HepG2 (cell line): Measurements from ENCODE around the gene FOCAD. TPM values are rescaled to one million over a fixed set of nuclear protein-coding genes. Genes with fewer than 3 reads are reported as not detected.

Experiments
- ARNTL ChIP-seq: sonication (generic); formaldehyde crosslinking; IDR thresholded peaks from 2 replicates; pipeline ENCODE4 v1.4.0; 2020; ENCODE audit warnings: mild to moderate bottlenecking, missing genetic modification reagents
- BORCS8-MEF2B ChIP-seq: sonication (generic); formaldehyde crosslinking; IDR thresholded peaks from 2 replicates; pipeline ENCODE4 v1.8.0; 2022; ENCODE audit warnings: mild to moderate bottlenecking, missing genetic modification reagents
- HDAC1 ChIP-seq: sonication (generic); formaldehyde crosslinking; IDR thresholded peaks from 2 replicates; pipeline ENCODE4 v1.5.1; 2020; ENCODE audit warnings: mild to moderate bottlenecking, missing genetic modification reagents
- KLF15 ChIP-seq: sonication (generic); formaldehyde crosslinking; IDR thresholded peaks from 2 replicates; pipeline ENCODE4 v1.8.1; 2023; ENCODE audit warnings: borderline replicate concordance, mild to moderate bottlenecking, inconsistent platforms, missing genetic modification reagents, mixed read lengths
- MTA3 ChIP-seq: sonication (generic); formaldehyde crosslinking; IDR thresholded peaks from 2 replicates; pipeline ENCODE4 v1.4.0; 2020; ENCODE audit warnings: missing genetic modification reagents
- NFE2 ChIP-seq: sonication (generic); formaldehyde crosslinking; IDR thresholded peaks from 2 replicates; pipeline ENCODE4 v1.4.0; 2020; ENCODE audit warnings: missing genetic modification reagents
- NR2F1 ChIP-seq, 2 experiments: fragments of 450-650 bp in 1 of 2; formaldehyde crosslinking in 1 of 2; IDR thresholded peaks; 2 replicates each; pipeline versions ENCODE4 v1.5.0 to v1.6.1; 2016 to 2020; ENCODE audit warnings: mild to moderate bottlenecking in 1 of 2, missing compliant biosample characterization in 1 of 2, missing genetic modification reagents in 1 of 2, moderate library complexity in 1 of 2
- PHF8 ChIP-seq: sonication (generic); formaldehyde crosslinking; IDR thresholded peaks from 2 replicates; pipeline ENCODE4 v1.5.0; 2020; ENCODE audit warnings: missing genetic modification reagents
- PRMT3 ChIP-seq: sonication (generic); formaldehyde crosslinking; IDR thresholded peaks from 2 replicates; pipeline ENCODE4 v1.8.1; 2022; ENCODE audit warnings: low read depth, mild to moderate bottlenecking, moderate library complexity, missing genetic modification reagents, borderline replicate concordance
- RBFOX2 ChIP-seq: fragments of 200-400 bp; formaldehyde crosslinking; IDR thresholded peaks from 2 replicates; pipeline ENCODE4 v1.6.1; 2017; ENCODE audit warnings: low read depth, mild to moderate bottlenecking, low read length
- RFX1 ChIP-seq: fragments of 450-650 bp; IDR thresholded peaks from 2 replicates; pipeline ENCODE4 v1.6.1; 2017
- SSRP1 ChIP-seq: IDR thresholded peaks from 2 replicates; pipeline ENCODE4 v1.6.1; 2016; ENCODE audit warnings: control low read depth
- STAT5B ChIP-seq: sonication (generic); formaldehyde crosslinking; IDR thresholded peaks from 2 replicates; pipeline ENCODE4 v1.4.0; 2020; ENCODE audit warnings: missing genetic modification reagents
- ZBTB39 ChIP-seq: sonication (generic); formaldehyde crosslinking; IDR thresholded peaks from 2 replicates; pipeline ENCODE4 v1.5.0; 2020; ENCODE audit warnings: missing genetic modification reagents
- ZNF12 ChIP-seq: sonication (generic); formaldehyde crosslinking; IDR thresholded peaks from 2 replicates; pipeline ENCODE4 v1.5.0; 2020; ENCODE audit warnings: missing genetic modification reagents
- ZNF292 ChIP-seq: sonication (generic); formaldehyde crosslinking; IDR thresholded peaks from 2 replicates; pipeline ENCODE4 v1.8.1; 2022; ENCODE audit warnings: mild to moderate bottlenecking, low read depth, missing genetic modification reagents, borderline replicate concordance
- ZNF3 ChIP-seq: IDR thresholded peaks from 2 replicates; pipeline ENCODE4 v1.7.0; 2017; ENCODE audit warnings: inconsistent platforms
- ZNF329 ChIP-seq: sonication (generic); formaldehyde crosslinking; IDR thresholded peaks from 2 replicates; pipeline ENCODE4 v1.9.0; 2021; ENCODE audit warnings: low read depth, mild to moderate bottlenecking, missing genetic modification reagents
- ZNF343 ChIP-seq: sonication (generic); formaldehyde crosslinking; IDR thresholded peaks from 2 replicates; pipeline ENCODE4 v1.4.0; 2020; ENCODE audit warnings: mild to moderate bottlenecking, missing genetic modification reagents
- ZNF510 ChIP-seq: sonication (generic); formaldehyde crosslinking; IDR thresholded peaks from 2 replicates; pipeline ENCODE4 v1.4.0; 2020; ENCODE audit warnings: low read depth, mild to moderate bottlenecking, missing genetic modification reagents
- ZNF766 ChIP-seq: sonication (generic); formaldehyde crosslinking; IDR thresholded peaks from 2 replicates; pipeline ENCODE4 v1.5.0; 2020; ENCODE audit warnings: missing genetic modification reagents, borderline replicate concordance
- ZNF768 ChIP-seq: sonication (generic); formaldehyde crosslinking; IDR thresholded peaks from 2 replicates; pipeline ENCODE4 v1.4.0; 2020; ENCODE audit warnings: missing genetic modification reagents
- ZNF883 ChIP-seq: sonication (generic); formaldehyde crosslinking; IDR thresholded peaks from 2 replicates; pipeline ENCODE4 v1.5.1; 2020; ENCODE audit warnings: mild to moderate bottlenecking, missing genetic modification reagents; ENCODE audit errors: not compliant biosample characterization
- polyA plus RNA-seq, 8 experiments: library from polyadenylated mRNA; depleted of rRNA in 3 of 8; stranded (reverse) in 7 of 8; unstranded in 1 of 8; fragments of >200 nt; fragmentation: Illumina TruSeq in 4 of 8; extraction: Trizol in 4 of 8; gene quantifications; 2 replicates each; pipeline versions ENCODE4 v1.2.1 to v1.2.3, GENCODE V29; 2011 to 2016; ENCODE audit warnings: low read depth in 4 of 8, missing spikeins in 1 of 8, mixed read lengths in 1 of 8; ENCODE audit not compliant: insufficient read depth in 1 of 8
- total RNA-seq, 5 experiments: library from RNA; depleted of rRNA; stranded (reverse); fragments of >200 nt; fragmentation: Illumina TruSeq; extraction: Trizol; gene quantifications; 2 replicates each; pipeline ENCODE4 v1.2.3, GENCODE V29; 2016; ENCODE audit warnings: low read depth in 1 of 5
- TF ChIP-seq, protein P1 (sequence below): sonication (generic); formaldehyde crosslinking; IDR thresholded peaks from 2 replicates; pipeline ENCODE4 v1.9.0; 2021; ENCODE audit warnings: mild to moderate bottlenecking, missing genetic modification reagents

FOCAD gene
- total and polyA plus RNA-seq, 2 of the 13 experiments (the other 11 are each of a cell fraction or from before 2014, with no cell fraction given), result 18.0 to 31.1 TPM

- TF ChIP-seq NR2F1 (CRISPR knock-in tag; IDR thresholded peaks at IDR 0.05), result peak; percentile 56 to 80; a peak in 3 of 4 replicates
- TF ChIP-seq SSRP1 (CRISPR knock-in tag), result no peak
- no peak for TF ChIP-seq ZNF766
- TF ChIP-seq ARNTL (CRISPR knock-in tag), result no peak
- no peak for TF ChIP-seq ZNF3 (CRISPR knock-in tag)
- no peak for TF ChIP-seq ZNF883 (CRISPR knock-in tag)
- no peak for TF ChIP-seq NFE2 (CRISPR knock-in tag)
- TF ChIP-seq ZNF329, result no peak
- TF ChIP-seq MTA3, result no peak
- TF ChIP-seq ZBTB39 (CRISPR knock-in tag), result no peak
- no peak for TF ChIP-seq BORCS8-MEF2B
- TF ChIP-seq KLF15 (CRISPR knock-in tag), result no peak
- no peak for TF ChIP-seq ZNF510 (CRISPR knock-in tag)
- no peak for TF ChIP-seq RBFOX2
- TF ChIP-seq ZNF343 (CRISPR knock-in tag), result no peak
- TF ChIP-seq PRMT3 (CRISPR knock-in tag), result no peak
- peak; percentile 66; the same call in 1 of the 2 replicates for TF ChIP-seq HDAC1 (CRISPR knock-in tag)
- 0 out of 2 replicates have a peak, but pooled peaks have one; percentile 21 for TF ChIP-seq PHF8
- TF ChIP-seq, protein P1, sequence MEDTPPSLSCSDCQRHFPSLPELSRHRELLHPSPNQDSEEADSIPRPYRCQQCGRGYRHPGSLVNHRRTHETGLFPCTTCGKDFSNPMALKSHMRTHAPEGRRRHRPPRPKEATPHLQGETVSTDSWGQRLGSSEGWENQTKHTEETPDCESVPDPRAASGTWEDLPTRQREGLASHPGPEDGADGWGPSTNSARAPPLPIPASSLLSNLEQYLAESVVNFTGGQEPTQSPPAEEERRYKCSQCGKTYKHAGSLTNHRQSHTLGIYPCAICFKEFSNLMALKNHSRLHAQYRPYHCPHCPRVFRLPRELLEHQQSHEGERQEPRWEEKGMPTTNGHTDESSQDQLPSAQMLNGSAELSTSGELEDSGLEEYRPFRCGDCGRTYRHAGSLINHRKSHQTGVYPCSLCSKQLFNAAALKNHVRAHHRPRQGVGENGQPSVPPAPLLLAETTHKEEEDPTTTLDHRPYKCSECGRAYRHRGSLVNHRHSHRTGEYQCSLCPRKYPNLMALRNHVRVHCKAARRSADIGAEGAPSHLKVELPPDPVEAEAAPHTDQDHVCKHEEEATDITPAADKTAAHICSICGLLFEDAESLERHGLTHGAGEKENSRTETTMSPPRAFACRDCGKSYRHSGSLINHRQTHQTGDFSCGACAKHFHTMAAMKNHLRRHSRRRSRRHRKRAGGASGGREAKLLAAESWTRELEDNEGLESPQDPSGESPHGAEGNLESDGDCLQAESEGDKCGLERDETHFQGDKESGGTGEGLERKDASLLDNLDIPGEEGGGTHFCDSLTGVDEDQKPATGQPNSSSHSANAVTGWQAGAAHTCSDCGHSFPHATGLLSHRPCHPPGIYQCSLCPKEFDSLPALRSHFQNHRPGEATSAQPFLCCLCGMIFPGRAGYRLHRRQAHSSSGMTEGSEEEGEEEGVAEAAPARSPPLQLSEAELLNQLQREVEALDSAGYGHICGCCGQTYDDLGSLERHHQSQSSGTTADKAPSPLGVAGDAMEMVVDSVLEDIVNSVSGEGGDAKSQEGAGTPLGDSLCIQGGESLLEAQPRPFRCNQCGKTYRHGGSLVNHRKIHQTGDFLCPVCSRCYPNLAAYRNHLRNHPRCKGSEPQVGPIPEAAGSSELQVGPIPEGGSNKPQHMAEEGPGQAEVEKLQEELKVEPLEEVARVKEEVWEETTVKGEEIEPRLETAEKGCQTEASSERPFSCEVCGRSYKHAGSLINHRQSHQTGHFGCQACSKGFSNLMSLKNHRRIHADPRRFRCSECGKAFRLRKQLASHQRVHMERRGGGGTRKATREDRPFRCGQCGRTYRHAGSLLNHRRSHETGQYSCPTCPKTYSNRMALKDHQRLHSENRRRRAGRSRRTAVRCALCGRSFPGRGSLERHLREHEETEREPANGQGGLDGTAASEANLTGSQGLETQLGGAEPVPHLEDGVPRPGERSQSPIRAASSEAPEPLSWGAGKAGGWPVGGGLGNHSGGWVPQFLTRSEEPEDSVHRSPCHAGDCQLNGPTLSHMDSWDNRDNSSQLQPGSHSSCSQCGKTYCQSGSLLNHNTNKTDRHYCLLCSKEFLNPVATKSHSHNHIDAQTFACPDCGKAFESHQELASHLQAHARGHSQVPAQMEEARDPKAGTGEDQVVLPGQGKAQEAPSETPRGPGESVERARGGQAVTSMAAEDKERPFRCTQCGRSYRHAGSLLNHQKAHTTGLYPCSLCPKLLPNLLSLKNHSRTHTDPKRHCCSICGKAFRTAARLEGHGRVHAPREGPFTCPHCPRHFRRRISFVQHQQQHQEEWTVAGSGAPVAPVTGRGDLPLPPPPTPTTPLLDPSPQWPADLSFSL (CRISPR knock-in tag), result no peak
- TF ChIP-seq ZNF292 (CRISPR knock-in tag), result peak; percentile 78; the same call in 1 of the 2 replicates
- no peak for TF ChIP-seq ZNF768 (CRISPR knock-in tag)
- no peak for TF ChIP-seq RFX1
- TF ChIP-seq ZNF12 (CRISPR knock-in tag), result no peak; the same call in 1 of the 2 replicates
- no peak for TF ChIP-seq STAT5B
These were observed 8.5 kb downstream of the FOCAD start (continued) for GRCh38 chr9:20692554-20692953.
